Activated naive CD4-positive, alpha-beta T cell treated with anti-CD3 and anti-CD28 coated beads for 36 hours (primary cell): ENCODE data around the gene HOXD8. TPM values are rescaled to one million over a fixed set of nuclear protein-coding genes. Genes with fewer than 3 reads are reported as not detected.

ENCODE experiments used
- CTCF ChIA-PET: fragments of 350-600 bp; sonication (Branson Sonifier 250); formaldehyde crosslinking; loops from one replicate; lab custom pipeline; 2021; ENCODE audit warnings: antibody characterized with exemption; lab: Charles Lee
- DNase-seq: peaks from one replicate; pipeline ENCODE4 v3.0.0-alpha.2; 2020
- H3K27ac Mint-ChIP-seq: one replicate; pipeline ENCODE4 v1.8.0; 2021; ENCODE audit warnings: mild to moderate bottlenecking, mixed read lengths
- H3K27me3 Mint-ChIP-seq: one replicate; pipeline ENCODE4 v1.8.0; 2021; ENCODE audit warnings: low read depth, mixed read lengths
- H3K36me3 Mint-ChIP-seq: one replicate; pipeline ENCODE4 v1.8.0; 2021; ENCODE audit warnings: low read depth, mixed read lengths
- H3K4me1 Mint-ChIP-seq: one replicate; pipeline ENCODE4 v1.8.0; 2021; ENCODE audit warnings: low read depth, mixed read lengths
- H3K4me3 Mint-ChIP-seq: one replicate; pipeline ENCODE4 v1.8.0; 2021; ENCODE audit warnings: mild to moderate bottlenecking, moderate library complexity, mixed read lengths
- H3K9me3 Mint-ChIP-seq: one replicate; pipeline ENCODE4 v1.8.0; 2021; ENCODE audit warnings: mixed read lengths
- intact Hi-C: fragments of 100-400 bp; cut with micrococcal nuclease; formaldehyde crosslinking; loops from one replicate; pipeline ENCODE4 v1.15.1; 2023
- total RNA-seq, 2 experiments: library from RNA; stranded (reverse); gene quantifications; one replicate each; pipeline ENCODE4 v1.2.3, GENCODE V29; 2021

The HOXD8 gene
- total RNA-seq, 2 experiments from 2014 or later = not detected

DNA sequence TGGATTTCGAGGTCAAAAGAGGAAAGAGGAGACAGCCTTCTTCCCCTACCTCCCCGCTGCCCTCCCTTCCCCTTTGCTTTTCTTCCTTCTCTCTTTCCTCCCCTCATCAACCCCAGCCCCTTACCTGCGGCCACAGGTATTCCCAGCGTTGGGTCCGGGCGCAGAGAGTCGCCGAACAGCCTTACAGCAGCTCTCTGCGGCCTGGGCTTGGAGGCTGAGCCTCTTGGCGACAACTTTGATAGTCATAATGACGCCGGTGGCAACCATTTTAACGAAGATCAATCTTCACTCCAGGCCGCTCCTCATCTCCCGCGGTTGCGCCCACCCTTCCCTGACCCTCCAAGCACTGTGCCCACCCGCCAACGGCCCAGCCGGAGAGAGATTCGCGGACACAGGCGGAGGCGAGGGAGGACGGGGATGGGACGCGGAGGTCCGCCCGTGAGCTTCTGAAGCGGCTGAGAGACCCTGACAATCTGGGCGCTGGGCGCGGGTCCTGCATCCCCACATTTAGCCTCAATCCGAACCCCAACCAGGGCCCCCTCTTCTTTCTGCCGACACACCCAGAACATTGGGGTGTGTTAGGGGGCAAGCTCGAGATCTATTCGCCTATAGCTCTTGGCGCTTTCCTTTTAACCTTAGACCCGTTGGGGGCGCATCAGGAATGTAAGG is 44.3 kb upstream of the HOXD8 start:
- no peak overlapping the region for H3K4me3 Mint-ChIP-seq
- H3K27me3 Mint-ChIP-seq = peaks cover 91% of the 10 kb centered on the region
- intact Hi-C loops = loop anchor here (5.0 kb wide), 1 partner anchor 37 kb away; the partner anchor contains the start of gene HOXD9
- CTCF ChIA-PET = interaction anchor here (0.7 to 2.4 kb wide), 5 partner anchors 9 to 41 kb away, joined by 3 to 7 read pairs (median 3); no protein-coding TSS in a partner anchor
- peaks cover 10% of the 10 kb centered on the region for H3K4me1 Mint-ChIP-seq
- peaks cover 12% of the 10 kb centered on the region for H3K9me3 Mint-ChIP-seq
- H3K27ac Mint-ChIP-seq = no peak overlapping the region
- peaks cover 10% of the 10 kb centered on the region for H3K36me3 Mint-ChIP-seq
- no peak for DNase-seq

GRCh38 chr2:176085861-176086771 is 43.4 kb upstream of the HOXD8 start:
- H3K4me1 Mint-ChIP-seq = peaks cover 8% of the 10 kb centered on the region
- CTCF ChIA-PET = interaction anchor here (0.7 to 2.4 kb wide), 6 partner anchors 8 to 44 kb away, joined by 3 to 7 read pairs (median 3); no protein-coding TSS in a partner anchor
- no peak overlapping the region for H3K27ac Mint-ChIP-seq
- H3K36me3 Mint-ChIP-seq = peaks cover 7% of the 10 kb centered on the region
- peak; percentile 43 for DNase-seq
- H3K9me3 Mint-ChIP-seq = peaks cover 12% of the 10 kb centered on the region
- peaks cover 93% of the 10 kb centered on the region for H3K27me3 Mint-ChIP-seq
- intact Hi-C loops = loop anchor here (2.0 to 5.0 kb wide), 2 partner anchors 36 to 395 kb away; partner anchors contain the start of gene HOXD9
- H3K4me3 Mint-ChIP-seq = no peak overlapping the region

- intact Hi-C loops = loop anchor here (2.0 to 5.0 kb wide), 3 partner anchors 35 to 721 kb away; partner anchors contain the start of gene HOXD9
- H3K27ac Mint-ChIP-seq = no peak overlapping the region
- peaks cover 92% of the 10 kb centered on the region for H3K27me3 Mint-ChIP-seq
- peaks cover 10% of the 10 kb centered on the region for H3K9me3 Mint-ChIP-seq
- H3K4me3 Mint-ChIP-seq = no peak overlapping the region
- H3K36me3 Mint-ChIP-seq = peaks cover 4% of the 10 kb centered on the region
- DNase-seq = no peak
- peaks cover 10% of the 10 kb centered on the region for H3K4me1 Mint-ChIP-seq
- CTCF ChIA-PET = interaction anchor here (1.0 kb wide), 1 partner anchor 43 kb away, joined by 3 read pairs; no protein-coding TSS in a partner anchor
Measured at GRCh38 chr2:176087330-176088047, 42.0 kb upstream of the HOXD8 start.

- CTCF ChIA-PET = interaction anchor here (0.6 to 1.3 kb wide), 5 partner anchors 10 to 954 kb away, joined by 3 to 5 read pairs (median 4); no protein-coding TSS in a partner anchor
- H3K36me3 Mint-ChIP-seq = peaks cover 1% of the 10 kb centered on the region
Measured at GRCh38 chr2:176088048-176088936, 41.2 kb upstream of the HOXD8 start.

DNA sequence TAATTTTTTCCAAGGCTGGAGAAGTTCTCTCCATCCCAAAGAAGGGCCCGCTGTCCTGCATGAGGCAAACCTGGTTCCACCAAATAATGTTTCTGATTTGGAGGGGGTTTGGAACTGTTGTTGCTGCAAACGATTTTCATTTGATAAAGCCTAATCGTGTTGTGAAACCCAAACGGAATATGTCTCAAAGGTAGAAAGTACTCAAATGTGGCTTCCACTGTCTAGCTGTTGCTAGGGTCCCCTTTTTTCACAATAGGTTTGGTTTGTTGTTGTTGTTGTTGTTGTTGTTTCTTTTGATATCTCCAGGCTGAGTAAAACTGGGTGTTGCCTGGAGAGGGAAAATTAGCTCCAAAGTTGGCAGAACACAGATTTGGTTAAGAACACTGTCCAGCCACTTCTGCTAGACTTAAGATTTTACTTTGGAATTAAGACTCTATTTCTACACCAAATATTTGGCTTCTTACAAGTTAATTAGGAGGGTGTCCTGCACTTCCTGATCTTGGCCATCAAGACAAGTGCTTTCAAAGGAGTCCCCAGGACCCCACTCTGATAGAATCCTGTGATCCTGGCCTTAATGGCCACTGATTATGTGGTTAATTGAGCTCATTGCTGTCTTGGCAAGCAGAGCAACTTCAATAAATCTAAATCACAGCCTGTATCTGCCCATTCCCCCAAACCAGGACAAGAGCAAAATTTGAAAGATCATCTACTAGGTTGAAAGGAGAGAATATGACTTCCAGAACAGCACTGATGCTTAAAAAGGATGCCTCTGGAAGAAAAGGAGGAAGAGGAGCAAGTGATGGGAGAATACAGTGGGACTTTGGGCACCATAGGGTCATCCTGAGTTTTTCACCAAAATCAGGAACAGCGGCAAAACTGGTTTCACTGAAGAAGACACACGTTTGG is 40.3 kb upstream of the HOXD8 start:
- Mint-ChIP-seq H3K9me3 (peaks cover 8% of the 10 kb centered on the region), H3K36me3 (peaks cover 1% of the 10 kb centered on the region), H3K27ac (no peak overlapping the region), H3K4me3 (no peak overlapping the region), H3K4me1 (peaks cover 16% of the 10 kb centered on the region), H3K27me3 (peaks cover 88% of the 10 kb centered on the region)
- intact Hi-C loops = loop anchor here (2.0 to 5.0 kb wide), 2 partner anchors 33 to 722 kb away; partner anchors contain the start of gene HOXD9
- CTCF ChIA-PET = interaction anchor here (0.6 to 1.3 kb wide), 6 partner anchors 9 to 955 kb away, joined by 3 to 5 read pairs (median 4); no protein-coding TSS in a partner anchor
- DNase-seq = no peak

More at GRCh38 chr2:176088048-176088936, 41.2 kb upstream of the HOXD8 start:
- Mint-ChIP-seq H3K4me3 (no peak overlapping the region), H3K4me1 (peaks cover 9% of the 10 kb centered on the region), H3K27me3 (peaks cover 88% of the 10 kb centered on the region), H3K9me3 (peaks cover 10% of the 10 kb centered on the region), H3K27ac (no peak overlapping the region)
- peak; percentile 46 for DNase-seq
- intact Hi-C loops = loop anchor here (2.0 to 5.0 kb wide), 2 partner anchors 34 to 721 kb away; partner anchors contain the start of gene HOXD9

DNA sequence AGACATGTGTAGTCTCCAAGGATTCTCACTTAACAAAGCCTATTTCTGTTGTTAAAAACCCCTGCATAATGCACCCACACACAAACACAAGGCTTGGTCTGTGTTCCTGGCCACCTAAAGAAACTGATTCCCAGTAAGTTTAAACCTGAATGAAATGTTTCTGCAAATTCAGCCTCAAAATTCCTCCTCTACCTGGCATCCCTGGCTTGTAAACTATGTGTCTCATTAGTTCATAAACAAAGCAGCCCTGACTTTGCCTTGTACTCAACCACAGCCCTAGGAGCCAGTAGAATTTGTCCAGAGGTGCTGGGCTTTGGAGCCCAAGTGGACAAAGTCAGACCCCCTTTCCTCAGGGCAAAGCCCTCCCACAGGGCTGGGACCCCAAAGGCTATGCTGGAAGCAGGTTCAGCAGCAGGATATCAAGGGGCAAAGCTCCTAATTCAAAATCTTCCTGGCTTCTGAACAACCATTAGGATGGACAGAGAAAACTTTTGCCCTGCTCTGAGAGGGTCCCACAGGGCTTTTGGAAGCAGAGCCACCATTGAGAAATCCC is 39.6 kb upstream of the HOXD8 start:
- Mint-ChIP-seq H3K27me3 (peaks cover 89% of the 10 kb centered on the region), H3K9me3 (peaks cover 4% of the 10 kb centered on the region), H3K27ac (no peak overlapping the region), H3K4me1 (peaks cover 16% of the 10 kb centered on the region), H3K4me3 (no peak overlapping the region), H3K36me3 (peaks cover 1% of the 10 kb centered on the region)
- CTCF ChIA-PET = interaction anchor here (0.9 kb wide), 1 partner anchor 221 kb away, joined by 5 read pairs; no protein-coding TSS in a partner anchor
- no peak for DNase-seq
- intact Hi-C loops = loop anchor here (2.0 to 5.0 kb wide), 2 partner anchors 32 to 723 kb away; partner anchors contain the start of gene HOXD9

- Mint-ChIP-seq H3K27ac (no peak overlapping the region), H3K9me3 (peaks cover 4% of the 10 kb centered on the region), H3K36me3 (peaks cover 1% of the 10 kb centered on the region), H3K27me3 (peaks cover 88% of the 10 kb centered on the region), H3K4me3 (no peak overlapping the region), H3K4me1 (peaks cover 16% of the 10 kb centered on the region)
- intact Hi-C loops = no loop called here
- CTCF ChIA-PET = no interaction called here
- DNase-seq = no peak
Measured at GRCh38 chr2:176090862-176091261, 38.6 kb upstream of the HOXD8 start.

- H3K36me3 Mint-ChIP-seq = peaks cover 1% of the 10 kb centered on the region
- intact Hi-C loops = no loop called here
- H3K4me1 Mint-ChIP-seq = peaks cover 17% of the 10 kb centered on the region
- no peak for DNase-seq
- no peak overlapping the region for H3K27ac Mint-ChIP-seq
- H3K9me3 Mint-ChIP-seq = peaks cover 4% of the 10 kb centered on the region
- CTCF ChIA-PET = interaction anchor here (0.6 kb wide), 1 partner anchor 10 kb away, joined by 4 read pairs; no protein-coding TSS in a partner anchor
- H3K4me3 Mint-ChIP-seq = peak overlapping the region; percentile 7
- peaks cover 87% of the 10 kb centered on the region for H3K27me3 Mint-ChIP-seq
Measured at GRCh38 chr2:176091329-176092258, 37.9 kb upstream of the HOXD8 start.
